TTC549 (cell line): ENCODE data around the gene TMEM176B.

Experiments used
- FAIRE-seq: peaks from 2 replicates; lab custom pipeline; 2012; peaks lifted over from hg19 to GRCh38; lab: Jason Lieb, UNC

The TMEM176B gene

DNA sequence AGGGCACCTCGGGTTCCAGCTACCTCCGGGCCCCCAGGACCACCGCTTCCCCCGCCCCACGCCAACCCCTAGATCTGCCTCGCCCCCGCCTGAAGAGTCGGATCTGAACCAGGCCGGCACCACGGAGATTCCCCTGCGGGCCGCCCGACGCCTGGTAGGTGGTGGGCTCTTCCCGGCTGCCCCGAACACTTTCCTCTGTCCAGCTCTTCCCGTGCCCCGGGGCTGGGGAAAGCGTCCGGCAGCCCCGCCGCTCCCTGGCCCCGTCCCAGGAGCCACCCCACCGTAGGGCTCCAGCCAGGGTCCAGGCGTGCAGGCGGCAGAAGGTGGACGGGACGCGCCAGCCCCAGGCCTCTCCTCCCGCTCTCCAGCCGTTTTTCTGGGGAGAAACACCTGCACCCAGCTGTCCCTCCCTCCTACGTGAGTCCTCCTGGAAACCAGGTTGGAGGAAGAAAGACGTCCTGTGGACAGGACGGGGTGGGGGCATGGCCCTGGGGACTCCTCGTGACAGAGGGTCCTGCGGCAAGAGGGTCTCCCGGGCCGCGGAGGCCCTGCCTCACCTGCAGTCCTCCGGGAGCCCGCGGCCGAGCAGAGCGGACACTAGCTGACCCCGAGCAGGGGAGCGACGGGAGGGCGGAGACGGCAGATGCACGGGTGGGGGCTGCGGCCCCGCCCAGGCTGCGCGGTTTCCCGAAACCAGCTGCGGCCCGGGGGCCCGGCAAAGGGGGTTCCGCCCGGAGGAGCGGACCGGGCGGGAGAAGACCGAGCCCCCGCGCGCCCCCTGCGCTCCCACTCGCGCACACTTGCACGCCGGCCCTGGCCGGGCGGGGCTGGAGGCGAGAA lies at the start of gene TMEM176B:
TMEM176B (minus strand) TSS at position 624 of the 840 bp plus-strand sequence. CDS start 3,795 bp downstream, outside the sequence.
- FAIRE-seq, result no peak

- FAIRE-seq, result no peak
These were observed 49.1 kb upstream of the TMEM176B start for GRCh38 chr7:150849204-150849775.

DNA sequence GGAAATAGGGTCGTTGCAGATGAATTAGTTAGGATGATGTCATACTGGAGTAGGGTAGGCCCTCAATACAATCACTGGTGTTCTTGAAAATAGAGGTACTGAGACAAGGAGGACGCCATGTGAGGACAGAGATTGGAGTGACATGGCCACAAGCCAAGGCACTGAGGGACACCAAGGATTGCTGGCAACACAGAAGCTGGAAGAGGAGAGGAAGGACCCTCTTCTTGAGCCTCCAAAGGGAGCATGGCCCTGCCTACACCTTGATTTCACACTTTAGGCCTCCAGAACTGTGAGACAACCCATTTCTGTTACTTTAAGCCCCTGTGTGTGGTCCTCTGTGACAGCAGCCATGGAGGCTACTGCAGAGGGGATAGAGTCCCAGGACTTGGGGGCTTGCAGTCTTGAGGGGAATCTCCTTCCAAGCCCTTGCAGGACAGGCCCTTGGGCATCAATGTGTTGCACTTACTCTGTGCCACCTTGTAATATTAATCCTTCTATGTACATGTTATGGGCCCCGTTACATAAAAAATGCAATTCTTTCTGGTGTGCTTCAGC lies 48.5 kb upstream of the TMEM176B start:
- no peak for FAIRE-seq

GRCh38 chr7:150848111-150848510 lies 47.9 kb upstream of the TMEM176B start:
- no peak for FAIRE-seq

- no peak for FAIRE-seq
These were observed 47.4 kb upstream of the TMEM176B start for GRCh38 chr7:150847536-150847935.

GRCh38 chr7:150846291-150847115 lies 46.3 kb upstream of the TMEM176B start:
- FAIRE-seq, result no peak

DNA sequence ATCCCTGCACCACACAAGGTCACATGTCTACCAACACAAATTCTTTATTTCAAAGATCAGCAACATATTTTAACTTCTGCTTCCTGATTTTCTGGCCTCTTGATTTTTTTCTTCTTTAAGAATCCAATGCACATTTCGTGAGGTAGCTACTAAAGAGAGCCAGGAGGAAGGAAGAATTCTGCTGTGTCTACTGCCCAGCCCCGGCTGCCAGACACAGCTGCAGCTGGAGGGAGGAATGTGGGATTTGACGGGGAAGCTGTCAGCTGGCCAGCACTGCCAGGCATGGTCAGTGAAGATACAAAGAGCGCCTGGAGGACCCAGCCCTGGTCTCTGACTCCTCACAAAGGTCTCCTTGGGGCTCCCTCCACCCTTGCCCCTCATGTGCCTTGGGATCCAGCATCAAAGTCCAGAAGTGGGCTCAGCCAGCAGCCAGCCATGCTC lies 45.3 kb upstream of the TMEM176B start:
- no peak for FAIRE-seq

GRCh38 chr7:150842716-150843115 lies 42.6 kb upstream of the TMEM176B start:
- FAIRE-seq, result no peak

DNA sequence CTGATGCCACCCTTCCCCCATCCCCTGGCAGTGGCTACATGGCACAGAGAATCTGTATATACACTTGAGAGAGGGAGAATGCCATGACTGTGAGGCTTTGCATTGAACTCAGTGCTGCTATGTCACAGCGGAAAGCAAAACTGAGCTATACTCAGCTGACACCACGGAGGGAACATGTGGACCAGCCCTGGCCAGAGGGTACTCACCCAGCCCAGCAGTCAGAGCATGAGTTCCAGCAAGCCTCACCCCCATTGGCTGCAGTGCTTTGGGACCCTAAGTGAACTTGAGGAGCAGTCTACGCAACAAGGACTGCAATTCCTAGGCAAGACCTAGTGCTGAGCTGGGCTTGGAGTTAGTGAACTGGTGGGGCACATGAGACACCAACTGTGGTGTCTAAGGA lies 41.9 kb upstream of the TMEM176B start:
- no peak for FAIRE-seq

DNA sequence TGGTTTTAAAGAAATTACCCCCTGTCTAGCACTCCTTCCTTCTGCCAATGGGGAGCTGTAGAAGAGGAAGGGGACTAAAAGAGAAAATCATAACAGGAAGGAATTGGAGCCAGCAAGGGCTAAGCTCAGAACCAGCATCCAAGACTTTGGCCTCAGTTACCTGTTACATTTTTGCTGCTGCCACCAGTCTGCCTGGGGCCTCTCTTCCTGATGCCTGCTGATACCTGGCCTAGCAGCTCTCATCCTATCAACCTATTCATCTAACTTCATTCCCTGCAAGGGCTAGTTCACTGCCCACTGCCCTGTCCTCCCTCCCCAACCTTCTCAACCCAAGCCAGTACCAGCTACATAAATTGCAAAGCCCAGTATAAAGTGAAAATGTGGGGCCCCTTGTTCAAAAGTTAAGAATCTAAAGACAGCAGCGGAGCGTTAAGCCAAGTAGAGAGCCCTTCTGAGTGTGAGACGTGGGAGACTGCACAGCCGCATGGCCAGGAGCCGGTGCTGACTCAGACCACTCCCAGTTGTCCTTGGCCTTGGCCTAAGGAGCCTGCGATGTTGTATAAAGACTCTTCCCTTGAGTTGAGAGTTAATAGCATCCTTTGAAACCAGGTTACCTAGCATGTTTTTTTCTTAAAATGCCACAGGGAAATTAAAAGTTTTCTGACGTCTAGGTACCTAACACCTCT lies 38.9 kb upstream of the TMEM176B start:
- no peak for FAIRE-seq

GRCh38 chr7:150835702-150836280 lies 35.6 kb upstream of the TMEM176B start:
- no peak for FAIRE-seq

DNA sequence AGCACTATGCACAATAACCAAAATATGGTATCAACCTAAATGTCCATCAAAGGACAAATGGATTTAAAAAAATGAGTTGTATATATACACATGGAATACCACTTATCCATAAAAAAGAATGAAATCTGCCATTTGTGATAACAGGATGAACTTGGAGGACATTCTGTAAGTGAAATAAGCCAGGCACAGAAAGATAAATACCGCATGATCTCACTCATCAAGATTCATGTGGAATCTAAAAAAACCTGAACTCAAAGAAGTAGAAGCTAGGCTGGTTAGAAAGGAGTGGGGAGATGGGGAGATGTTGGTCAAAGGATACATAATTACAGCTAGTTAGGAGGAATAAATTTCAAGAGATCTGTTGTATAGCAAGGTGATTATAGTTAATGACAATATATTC lies 34.9 kb upstream of the TMEM176B start:
- no peak for FAIRE-seq

GRCh38 chr7:150831851-150832250 lies 31.7 kb upstream of the TMEM176B start:
- no peak for FAIRE-seq

- FAIRE-seq, result no peak
These were observed 30.8 kb upstream of the TMEM176B start for GRCh38 chr7:150830937-150831336.

GRCh38 chr7:150829426-150829825 lies 29.3 kb upstream of the TMEM176B start:
- FAIRE-seq, result no peak

- no peak for FAIRE-seq
These were observed 28.2 kb upstream of the TMEM176B start for GRCh38 chr7:150828384-150828783.

DNA sequence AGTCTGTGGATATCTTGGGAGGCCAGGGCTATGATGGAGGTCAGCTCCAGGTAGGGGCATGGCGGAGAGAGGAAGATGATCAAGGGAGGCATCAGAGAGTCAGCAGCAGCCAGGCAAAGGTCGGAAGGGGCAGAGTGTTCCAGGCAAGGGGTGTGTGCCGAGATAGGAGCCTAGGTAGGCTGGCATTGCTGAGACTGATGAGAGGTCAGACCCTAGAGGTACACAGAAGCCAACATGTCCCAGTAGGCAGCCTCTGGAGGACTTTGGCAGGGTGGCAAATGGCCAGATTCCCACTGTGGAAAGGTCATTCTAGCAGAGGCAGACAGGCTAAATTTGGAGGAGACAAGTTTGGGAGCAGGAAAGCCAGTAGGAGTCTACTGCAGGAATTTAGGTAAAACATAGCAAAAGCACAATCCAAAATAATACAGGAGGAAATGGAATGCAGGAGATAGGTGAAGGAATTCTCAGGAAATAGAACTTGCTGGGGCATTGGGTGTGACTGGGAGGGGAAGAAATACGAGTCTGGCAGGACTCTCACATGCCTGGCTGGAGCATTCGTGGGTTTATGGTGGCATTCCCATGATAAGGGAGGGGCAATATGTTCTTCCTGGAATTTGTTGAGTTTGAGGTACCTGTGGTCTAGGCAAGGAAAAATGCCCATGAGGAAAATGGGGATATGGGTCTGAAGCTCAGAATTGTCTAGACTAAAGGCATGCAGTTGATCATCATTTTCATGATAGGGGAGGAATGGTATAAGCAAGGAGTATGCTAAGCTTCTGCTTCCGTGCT lies 26.1 kb upstream of the TMEM176B start:
- FAIRE-seq, result no peak

- no peak for FAIRE-seq
These were observed 24.4 kb upstream of the TMEM176B start for GRCh38 chr7:150824379-150825177.

DNA sequence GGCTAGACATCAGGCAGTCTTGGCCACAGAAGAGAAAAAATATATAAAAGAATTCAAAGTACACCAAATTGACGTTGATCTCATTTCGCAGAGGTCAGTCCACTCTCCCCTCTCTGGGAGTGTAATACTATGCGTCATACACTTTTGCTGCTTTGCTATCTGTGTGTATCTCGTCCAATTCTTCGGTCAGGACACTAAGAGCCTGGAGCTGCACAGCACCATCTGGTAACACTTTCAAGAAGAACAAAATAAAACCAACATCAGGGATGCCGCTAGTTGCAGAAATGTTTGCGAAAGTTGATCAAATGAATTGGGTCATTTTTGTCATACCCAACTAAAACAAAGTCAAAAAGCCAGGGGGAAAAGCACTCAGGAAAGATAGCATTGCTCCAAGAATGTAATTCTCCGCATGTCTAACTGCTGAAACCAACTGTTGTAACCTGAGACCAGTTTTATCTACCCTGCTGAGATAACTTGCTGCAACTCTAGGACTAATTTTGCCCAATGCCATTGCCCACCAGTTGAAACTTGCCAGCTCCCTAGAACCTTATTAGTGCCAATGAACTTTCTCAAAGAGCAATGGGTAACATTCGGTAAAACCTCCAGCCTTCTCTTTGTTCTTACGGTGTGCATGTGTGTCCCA lies 23.4 kb upstream of the TMEM176B start:
- FAIRE-seq, result no peak
